Activated T-cell treated with anti-CD3 and anti-CD28 coated beads for 4 hours (primary cell): ENCODE results near the gene MS4A3.
"Not testable (repeated sequence)": the region's sequence is repeated elsewhere in the genome, so short reads cannot be mapped to it uniquely, and the experiment has no call there.

ENCODE experiments used
- DNase-seq: peaks from one replicate; pipeline ENCODE4 v3.0.0-alpha.2; 2020

MS4A3 gene

GRCh38 chr11:60095477-60096120 lies 39.1 kb downstream of the MS4A3 start:
- no peak for DNase-seq

GRCh38 chr11:60097189-60097588 lies 40.7 kb downstream of the MS4A3 start:
- DNase-seq = no peak

- no peak for DNase-seq
These were observed 42.0 kb downstream of the MS4A3 start for GRCh38 chr11:60098508-60098907.

GRCh38 chr11:60100516-60100915 lies 44.1 kb downstream of the MS4A3 start:
- DNase-seq = no peak

GRCh38 chr11:60101368-60101767 lies 44.9 kb downstream of the MS4A3 start:
- not testable (repeated sequence) for DNase-seq

GRCh38 chr11:60104471-60105115 lies 48.1 kb downstream of the MS4A3 start:
- DNase-seq = not testable (repeated sequence)

GRCh38 chr11:60108631-60109030 lies 52.2 kb downstream of the MS4A3 start:
- DNase-seq = not testable (repeated sequence)

GRCh38 chr11:60111793-60112192 lies 55.3 kb downstream of the MS4A3 start:
- DNase-seq = no peak

GRCh38 chr11:60116996-60117790 lies 60.7 kb downstream of the MS4A3 start:
- no peak for DNase-seq

- no peak for DNase-seq
These were observed 61.9 kb downstream of the MS4A3 start for GRCh38 chr11:60118338-60118737.

- no peak for DNase-seq
These were observed 63.2 kb downstream of the MS4A3 start for GRCh38 chr11:60119710-60120109.
